Endothelial cell of umbilical vein (primary cell): ENCODE data around the gene YARS2. TPM values are rescaled to one million over a fixed set of nuclear protein-coding genes. Genes with fewer than 3 reads are reported as not detected.

Source experiments
- BruUV-seq: library from RNA; stranded (reverse); fragments of 400-500 nt; replicated peaks from 2 replicates; lab custom pipeline; 2021; lab: Mats Ljungman, UMichigan
- CTCF ChIA-PET: fragments of 300-600, 350-600 bp; sonication (Branson Sonifier 250); formaldehyde crosslinking; loops from one replicate; lab custom pipeline; 2021; ENCODE audit warnings: antibody characterized with exemption, inconsistent platforms; lab: Charles Lee
- POLR2A ChIA-PET: fragments of 300-600, 350-600 bp; sonication (Branson Sonifier 250); formaldehyde crosslinking; loops from one replicate; lab custom pipeline; 2021; ENCODE audit warnings: antibody characterized with exemption, inconsistent platforms; lab: Charles Lee
- DNase-seq: peaks from one replicate; pipeline ENCODE4 v3.0.0-alpha.2; 2011; ENCODE audit warnings: low read depth, low spot score
- FAIRE-seq: peaks from 2 replicates; lab custom pipeline; 2011; peaks lifted over from hg19 to GRCh38; lab: Jason Lieb, UNC
- H2AFZ ChIP-seq: 2 replicates; pipeline ENCODE4 v1.6.0; 2012; ENCODE audit warnings: low read depth, low read length, control low read depth, inconsistent platforms
- H3K27ac ChIP-seq: 2 replicates; pipeline ENCODE4 v1.5.1; 2011; ENCODE audit warnings: low read depth, mild to moderate bottlenecking, control low read depth, low read length, moderate library complexity; ENCODE audit not compliant: insufficient read depth
- H3K27me3 ChIP-seq, 2 experiments: 2 replicates each; pipeline versions ENCODE4 v1.6.0 to v1.6.1; 2011; ENCODE audit warnings: low read length in 2 of 2, mixed read lengths in 1 of 2; ENCODE audit not compliant: control insufficient read depth in 2 of 2, insufficient read depth in 2 of 2
- H3K36me3 ChIP-seq, 2 experiments: 2 replicates in 1 of 2; 3 replicates in 1 of 2; pipeline ENCODE4 v1.5.1; 2011; ENCODE audit warnings: low read length in 2 of 2, mild to moderate bottlenecking in 1 of 2, moderate library complexity in 1 of 2; ENCODE audit not compliant: control insufficient read depth in 2 of 2, insufficient read depth in 2 of 2; ENCODE audit errors: extremely low read depth in 1 of 2
- H3K4me1 ChIP-seq: 3 replicates; pipeline ENCODE4 v1.5.1; 2011; ENCODE audit warnings: mild to moderate bottlenecking, low read length; ENCODE audit not compliant: control insufficient read depth, insufficient read depth; ENCODE audit errors: extremely low read depth
- H3K4me2 ChIP-seq: 2 replicates; pipeline ENCODE4 v1.6.1; 2011; ENCODE audit warnings: low read length, control low read depth, mixed read lengths; ENCODE audit not compliant: insufficient read depth
- H3K4me3 ChIP-seq, 3 experiments: fragments of 200-600 bp in 1 of 3; sonication (generic), shearing (Covaris generic) in 1 of 3; replicated peaks in 1 of 3; 2 replicates each; pipeline ENCODE4 v1.5.1; 2011 to 2016; ENCODE audit warnings: control low read depth in 3 of 3, low read length in 3 of 3, mild to moderate bottlenecking in 2 of 3, inconsistent platforms in 1 of 3, low read depth in 1 of 3, moderate library complexity in 1 of 3; ENCODE audit not compliant: insufficient read depth in 1 of 3
- H3K79me2 ChIP-seq: 2 replicates; pipeline ENCODE4 v1.6.0; 2012; ENCODE audit warnings: low read length, inconsistent platforms; ENCODE audit not compliant: control insufficient read depth, insufficient read depth
- H3K9ac ChIP-seq: replicated peaks from 2 replicates; pipeline ENCODE3; 2011; ENCODE audit warnings: low read length, control low read depth; ENCODE audit not compliant: insufficient read depth; ENCODE audit errors: extremely low read depth
- H3K9me1 ChIP-seq: replicated peaks from 3 replicates; pipeline ENCODE4 v1.6.0; 2011; ENCODE audit warnings: mild to moderate bottlenecking, low read length; ENCODE audit not compliant: control insufficient read depth, insufficient read depth; ENCODE audit errors: extremely low read depth
- H3K9me3 ChIP-seq: replicated peaks from 2 replicates; pipeline ENCODE4 v1.5.1; 2012; ENCODE audit warnings: low read length, inconsistent platforms; ENCODE audit not compliant: control insufficient read depth, insufficient read depth
- H4K20me1 ChIP-seq: replicated peaks from 2 replicates; pipeline ENCODE3; 2011; ENCODE audit warnings: mild to moderate bottlenecking, low read length; ENCODE audit not compliant: control insufficient read depth, insufficient read depth; ENCODE audit errors: extremely low read depth
- CTCF ChIP-seq, 2 donors: IDR thresholded peaks; 1 replicate in 1 of 2; 2 replicates in 1 of 2; pipeline ENCODE4 v1.5.1; 2011; ENCODE audit warnings: low read length in 2 of 2, mild to moderate bottlenecking in 2 of 2, moderate library complexity in 2 of 2, control low read depth in 1 of 2, inconsistent platforms in 1 of 2, low read depth in 1 of 2; ENCODE audit not compliant: insufficient read depth in 1 of 2; ENCODE audit errors: extremely low read depth in 1 of 2
- EZH2 ChIP-seq: IDR thresholded peaks from 2 replicates; pipeline ENCODE4 v1.6.1; 2012; ENCODE audit warnings: borderline replicate concordance, low read depth, mild to moderate bottlenecking, moderate library complexity, low read length, inconsistent platforms; ENCODE audit not compliant: severe bottlenecking
- FOS ChIP-seq: IDR thresholded peaks from 2 replicates; pipeline ENCODE4 v1.6.1; 2011; ENCODE audit warnings: mild to moderate bottlenecking, low read length, moderate library complexity, borderline replicate concordance; ENCODE audit not compliant: insufficient read depth
- GATA2 ChIP-seq: IDR thresholded peaks from 2 replicates; pipeline ENCODE4 v1.7.0; 2011; ENCODE audit warnings: low read depth, mild to moderate bottlenecking, moderate library complexity, mixed read lengths, low read length; ENCODE audit not compliant: insufficient read length, insufficient read depth
- JUN ChIP-seq: IDR thresholded peaks from 2 replicates; pipeline ENCODE4 v1.6.1; 2011; ENCODE audit warnings: borderline replicate concordance, low read depth; ENCODE audit not compliant: insufficient read length, insufficient read depth
- MAX ChIP-seq: IDR thresholded peaks from 2 replicates; pipeline ENCODE4 v1.6.1; 2011; ENCODE audit not compliant: insufficient read depth, insufficient read length
- MYC ChIP-seq: IDR thresholded peaks from one replicate; pipeline ENCODE4 v1.6.1; 2011; ENCODE audit warnings: mild to moderate bottlenecking, low read depth, low read length
- POLR2A ChIP-seq: IDR thresholded peaks from 2 replicates; pipeline ENCODE4 v1.6.1; 2012; ENCODE audit warnings: low read depth, mild to moderate bottlenecking, control low read depth, low read length
- POLR2AphosphoS5 ChIP-seq: IDR thresholded peaks from 2 replicates; pipeline ENCODE4 v1.6.1; 2012; ENCODE audit warnings: low read depth, mild to moderate bottlenecking, control low read depth, low read length, moderate library complexity; ENCODE audit not compliant: insufficient read depth
- dilution Hi-C: fragments of 300-500 bp; cut with MboI; formaldehyde crosslinking; loops from one replicate; pipeline ENCODE4 v1.15.0; 2019; ENCODE audit warnings: low sequenced_read_pairs; ENCODE audit not compliant: extremely low pct_ligation_motif_present
- intact Hi-C: fragments of 100-400 bp; cut with micrococcal nuclease; formaldehyde crosslinking; loops from one replicate; pipeline ENCODE4 v1.10.0; 2022
- polyA plus RNA-seq, 4 experiments: library from polyadenylated mRNA; depleted of rRNA in 3 of 4; stranded (reverse) in 3 of 4; unstranded in 1 of 4; fragments of >200 nt; gene quantifications; 2 replicates each; pipeline versions ENCODE4 v1.2.1 to v1.2.3, GENCODE V29; 2011 to 2012; ENCODE audit warnings: missing spikeins in 1 of 4
- total RNA-seq: library from RNA; stranded (reverse); gene quantifications from 2 replicates; pipeline ENCODE4 v1.2.3, GENCODE V29; 2021

The YARS2 gene
- total and polyA plus RNA-seq, 2 donors (not counting 3 experiments of a cell fraction or from before 2014, with no cell fraction given): 24.6 to 26.8 TPM

- Histone ChIP-seq H3K79me2 (no peaks in the 10 kb centered on the region), H3K27ac (no peak overlapping the region), H4K20me1 (no peaks in the 10 kb centered on the region), H2AFZ (no peak overlapping the region), H3K9me3 (no peaks in the 10 kb centered on the region), H3K4me1 (no peaks in the 10 kb centered on the region), H3K9me1 (no peaks in the 10 kb centered on the region), H3K36me3 (no peaks in the 10 kb centered on the region), H3K4me2 (no peak overlapping the region), H3K9ac (no peak overlapping the region), H3K4me3 (no peak overlapping the region), H3K27me3 (no peaks in the 10 kb centered on the region)
- TF ChIP-seq EZH2 (no peak), MAX (no peak), MYC (no peak), GATA2 (no peak), POLR2AphosphoS5 (no peak), JUN (no peak), FOS (no peak), CTCF (IDR thresholded peaks at IDR 0.05; ENCODE audit: extremely low read depth in 1 of 2, insufficient read depth in 1 of 2, low read depth in 1 of 2, low read length in 2 of 2) (no peak), POLR2A (no peak)
- no peak for FAIRE-seq
- ChIA-PET CTCF (interaction anchor here (0.7 kb wide), 1 partner anchor 19 kb away, joined by 4 read pairs; no protein-coding TSS in a partner anchor), POLR2A (no interaction called here)
- no peak for DNase-seq
- no TSS peak for BruUV-seq
- intact Hi-C loops (no loop called here), dilution Hi-C loops (no loop called here)
These were observed 33.7 kb upstream of the YARS2 start for GRCh38 chr12:32789446-32789845.
